ENCODE data around the gene COL6A1. TPM values are rescaled to one million over a fixed set of nuclear protein-coding genes. Genes with fewer than 3 reads are reported as not detected.
"Not testable (repeated sequence)": the region's sequence is repeated elsewhere in the genome, so short reads cannot be mapped to it uniquely, and the experiment has no call there.

Gene COL6A1
- total RNA-seq, 2 experiments from 2014 or later, result 0.57 to 0.69 TPM

- Mint-ChIP-seq H3K4me3 (no peak overlapping the region), H3K36me3 (ENCODE audit: low read depth) (no peaks in the 10 kb centered on the region), H3K27me3 (no peaks in the 10 kb centered on the region), H3K9me3 (ENCODE audit: low read depth) (no peaks in the 10 kb centered on the region), H3K4me1 (no peaks in the 10 kb centered on the region), H3K27ac (no peak overlapping the region)
- intact Hi-C loops (cut with DNase I, micrococcal nuclease), result no loop called here
- ATAC-seq (no peak), DNase-seq (no peak)
- CTCF ChIA-PET, result no interaction called here
- POLR2A ChIA-PET, result no interaction called here
These were observed 20.5 kb downstream of the COL6A1 start for GRCh38 chr21:46001821-46002681.

- POLR2A ChIA-PET, result no interaction called here
- no peak overlapping the region for H3K4me3 Mint-ChIP-seq
- H3K36me3 Mint-ChIP-seq (ENCODE audit: low read depth), result no peaks in the 10 kb centered on the region
- H3K9me3 Mint-ChIP-seq (ENCODE audit: low read depth), result no peaks in the 10 kb centered on the region
- DNase-seq (peak; percentile 2), ATAC-seq (no peak)
- H3K27ac Mint-ChIP-seq, result no peak overlapping the region
- no peaks in the 10 kb centered on the region for H3K27me3 Mint-ChIP-seq
- intact Hi-C loops (cut with DNase I, micrococcal nuclease), result no loop called here
- CTCF ChIA-PET, result no interaction called here
- H3K4me1 Mint-ChIP-seq, result no peaks in the 10 kb centered on the region
These were observed 21.4 kb downstream of the COL6A1 start for GRCh38 chr21:46002841-46003574.

GRCh38 chr21:46003575-46004007 lies 22.0 kb downstream of the COL6A1 start:
- DNase-seq (no peak), ATAC-seq (no peak)
- no peak overlapping the region for H3K4me3 Mint-ChIP-seq
- ChIA-PET POLR2A (interaction anchor here (0.5 kb wide), 1 partner anchor 9 kb away, joined by 3 read pairs; no protein-coding TSS in a partner anchor), CTCF (no interaction called here)
- intact Hi-C loops (cut with DNase I, micrococcal nuclease), result no loop called here
- peaks cover 3% of the 10 kb centered on the region for H3K9me3 Mint-ChIP-seq (ENCODE audit: low read depth)
- no peaks in the 10 kb centered on the region for H3K4me1 Mint-ChIP-seq
- H3K27ac Mint-ChIP-seq, result no peak overlapping the region
- no peaks in the 10 kb centered on the region for H3K27me3 Mint-ChIP-seq
- no peaks in the 10 kb centered on the region for H3K36me3 Mint-ChIP-seq (ENCODE audit: low read depth)

- H3K27me3 Mint-ChIP-seq, result no peaks in the 10 kb centered on the region
- no peak overlapping the region for H3K4me3 Mint-ChIP-seq
- peaks cover 3% of the 10 kb centered on the region for H3K9me3 Mint-ChIP-seq (ENCODE audit: low read depth)
- DNase-seq (peak; percentile 2), ATAC-seq (no peak)
- no peaks in the 10 kb centered on the region for H3K36me3 Mint-ChIP-seq (ENCODE audit: low read depth)
- H3K4me1 Mint-ChIP-seq, result no peaks in the 10 kb centered on the region
- intact Hi-C loops (cut with DNase I, micrococcal nuclease), result no loop called here
- POLR2A ChIA-PET, result interaction anchor here (0.5 kb wide), 1 partner anchor 8 kb away, joined by 3 read pairs; no protein-coding TSS in a partner anchor
- CTCF ChIA-PET, result no interaction called here
- no peak overlapping the region for H3K27ac Mint-ChIP-seq
These were observed 22.7 kb downstream of the COL6A1 start for GRCh38 chr21:46004168-46004861.

GRCh38 chr21:46005081-46005480 lies 23.5 kb downstream of the COL6A1 start:
- H3K4me3 Mint-ChIP-seq, result no peak overlapping the region
- DNase-seq (peak; percentile 2), ATAC-seq (no peak)
- intact Hi-C loops (cut with DNase I, micrococcal nuclease), result no loop called here
- CTCF ChIA-PET, result no interaction called here
- H3K27ac Mint-ChIP-seq, result no peak overlapping the region
- no peaks in the 10 kb centered on the region for H3K36me3 Mint-ChIP-seq (ENCODE audit: low read depth)
- no peaks in the 10 kb centered on the region for H3K4me1 Mint-ChIP-seq
- no peaks in the 10 kb centered on the region for H3K27me3 Mint-ChIP-seq
- peaks cover 3% of the 10 kb centered on the region for H3K9me3 Mint-ChIP-seq (ENCODE audit: low read depth)
- POLR2A ChIA-PET, result interaction anchor here (0.7 kb wide), 1 partner anchor 93 kb away, joined by 6 read pairs; no protein-coding TSS in a partner anchor

- ChIA-PET POLR2A (interaction anchor here (0.7 kb wide), 1 partner anchor 94 kb away, joined by 6 read pairs; no protein-coding TSS in a partner anchor), CTCF (no interaction called here)
- no peaks in the 10 kb centered on the region for H3K27me3 Mint-ChIP-seq
- no peaks in the 10 kb centered on the region for H3K4me1 Mint-ChIP-seq
- no peak overlapping the region for H3K4me3 Mint-ChIP-seq
- no peaks in the 10 kb centered on the region for H3K36me3 Mint-ChIP-seq (ENCODE audit: low read depth)
- no peak for ATAC-seq
- DNase-seq, result peak; percentile 2
- no peak overlapping the region for H3K27ac Mint-ChIP-seq
- intact Hi-C loops (cut with DNase I, micrococcal nuclease), result no loop called here
- H3K9me3 Mint-ChIP-seq (ENCODE audit: low read depth), result peaks cover 3% of the 10 kb centered on the region
These were observed 23.9 kb downstream of the COL6A1 start for GRCh38 chr21:46005481-46005881.

GRCh38 chr21:46005894-46006546 lies 24.4 kb downstream of the COL6A1 start:
- intact Hi-C loops (cut with DNase I, micrococcal nuclease); ATAC-seq; H3K27ac Mint-ChIP-seq; H3K36me3 Mint-ChIP-seq (ENCODE audit: low read depth); H3K4me1 Mint-ChIP-seq; H3K27me3 Mint-ChIP-seq; CTCF ChIA-PET; H3K4me3 Mint-ChIP-seq; H3K9me3 Mint-ChIP-seq (ENCODE audit: low read depth): not testable (repeated sequence)
- POLR2A ChIA-PET, result interaction anchor here (0.7 kb wide), 1 partner anchor 94 kb away, joined by 6 read pairs; no protein-coding TSS in a partner anchor
- peak; percentile 13 for DNase-seq

- Mint-ChIP-seq H3K27ac (no peak overlapping the region), H3K36me3 (ENCODE audit: low read depth) (no peaks in the 10 kb centered on the region), H3K4me1 (no peaks in the 10 kb centered on the region), H3K27me3 (no peaks in the 10 kb centered on the region), H3K9me3 (ENCODE audit: low read depth) (peaks cover 3% of the 10 kb centered on the region), H3K4me3 (no peak overlapping the region)
- peak; percentile 2 for DNase-seq
- ChIA-PET CTCF (no interaction called here), POLR2A (no interaction called here)
- intact Hi-C loops (cut with DNase I, micrococcal nuclease), result no loop called here
- ATAC-seq, result no peak
These were observed 25.2 kb downstream of the COL6A1 start for GRCh38 chr21:46006547-46007491.

- ChIA-PET CTCF (no interaction called here), POLR2A (no interaction called here)
- DNase-seq (no peak), ATAC-seq (no peak)
- Mint-ChIP-seq H3K27me3 (no peaks in the 10 kb centered on the region), H3K4me1 (no peaks in the 10 kb centered on the region), H3K4me3 (no peak overlapping the region), H3K27ac (no peak overlapping the region), H3K9me3 (ENCODE audit: low read depth) (peaks cover 3% of the 10 kb centered on the region), H3K36me3 (ENCODE audit: low read depth) (no peaks in the 10 kb centered on the region)
- intact Hi-C loops (cut with DNase I, micrococcal nuclease), result no loop called here
These were observed 25.9 kb downstream of the COL6A1 start for GRCh38 chr21:46007492-46007868.

- ChIA-PET CTCF (no interaction called here), POLR2A (no interaction called here)
- H3K4me3 Mint-ChIP-seq, result no peak overlapping the region
- ATAC-seq, result no peak
- DNase-seq, result no peak
- H3K4me1 Mint-ChIP-seq, result no peaks in the 10 kb centered on the region
- H3K36me3 Mint-ChIP-seq (ENCODE audit: low read depth), result no peaks in the 10 kb centered on the region
- no peak overlapping the region for H3K27ac Mint-ChIP-seq
- intact Hi-C loops (cut with DNase I, micrococcal nuclease), result no loop called here
- peaks cover 3% of the 10 kb centered on the region for H3K9me3 Mint-ChIP-seq (ENCODE audit: low read depth)
- H3K27me3 Mint-ChIP-seq, result no peaks in the 10 kb centered on the region
These were observed 27.5 kb downstream of the COL6A1 start for GRCh38 chr21:46008893-46009621.
